Parathyroid adenoma (tissue), 2 donors: ENCODE results near the gene EXOSC10.
"Not testable (repeated sequence)": the region's sequence is repeated elsewhere in the genome, so short reads cannot be mapped to it uniquely, and the experiment has no call there.

Experiments
- H2AFZ ChIP-seq: fragments of 300-600 bp; sonication (generic); one replicate; pipeline ENCODE4 v1.7.0; 2017; ENCODE audit warnings: antibody characterized with exemption, mild to moderate bottlenecking
- H3K27ac ChIP-seq: fragments of 300-600 bp; sonication (generic); one replicate; pipeline ENCODE4 v1.7.0; 2017
- H3K27me3 ChIP-seq: fragments of 300-600 bp; sonication (generic); one replicate; pipeline ENCODE4 v1.7.0; 2017; ENCODE audit warnings: low read length; ENCODE audit not compliant: control insufficient read depth, insufficient read depth
- H3K36me3 ChIP-seq: fragments of 300-600 bp; sonication (generic); one replicate; pipeline ENCODE4 v1.7.0; 2017; ENCODE audit warnings: low read length; ENCODE audit not compliant: control insufficient read depth, insufficient read depth
- H3K4me1 ChIP-seq: fragments of 300-600 bp; sonication (generic); one replicate; pipeline ENCODE4 v1.7.0; 2017; ENCODE audit warnings: control low read depth
- H3K4me2 ChIP-seq: fragments of 300-600 bp; sonication (generic); one replicate; pipeline ENCODE4 v1.7.0; 2017; ENCODE audit warnings: low read length
- H3K4me3 ChIP-seq: fragments of 300-600 bp; sonication (generic); one replicate; pipeline ENCODE4 v1.7.0; 2017; ENCODE audit warnings: low read depth, low read length
- H3K79me2 ChIP-seq: fragments of 300-600 bp; sonication (generic); one replicate; pipeline ENCODE4 v1.7.0; 2017; ENCODE audit warnings: control low read depth
- H3K9ac ChIP-seq: fragments of 300-600 bp; sonication (generic); one replicate; pipeline ENCODE4 v1.7.0; 2017; ENCODE audit warnings: mild to moderate bottlenecking
- H3K9me3 ChIP-seq: fragments of 300-600 bp; sonication (generic); one replicate; pipeline ENCODE4 v1.7.0; 2017; ENCODE audit warnings: low read length; ENCODE audit not compliant: control insufficient read depth
- TF ChIP-seq, protein P1 (sequence below): fragments of 300-600 bp; sonication (generic); IDR thresholded peaks from one replicate; pipeline ENCODE4 v1.7.0; 2017; ENCODE audit warnings: antibody characterized with exemption, mild to moderate bottlenecking
- donor health status: primary hyperparathyroidism.

Gene EXOSC10

DNA sequence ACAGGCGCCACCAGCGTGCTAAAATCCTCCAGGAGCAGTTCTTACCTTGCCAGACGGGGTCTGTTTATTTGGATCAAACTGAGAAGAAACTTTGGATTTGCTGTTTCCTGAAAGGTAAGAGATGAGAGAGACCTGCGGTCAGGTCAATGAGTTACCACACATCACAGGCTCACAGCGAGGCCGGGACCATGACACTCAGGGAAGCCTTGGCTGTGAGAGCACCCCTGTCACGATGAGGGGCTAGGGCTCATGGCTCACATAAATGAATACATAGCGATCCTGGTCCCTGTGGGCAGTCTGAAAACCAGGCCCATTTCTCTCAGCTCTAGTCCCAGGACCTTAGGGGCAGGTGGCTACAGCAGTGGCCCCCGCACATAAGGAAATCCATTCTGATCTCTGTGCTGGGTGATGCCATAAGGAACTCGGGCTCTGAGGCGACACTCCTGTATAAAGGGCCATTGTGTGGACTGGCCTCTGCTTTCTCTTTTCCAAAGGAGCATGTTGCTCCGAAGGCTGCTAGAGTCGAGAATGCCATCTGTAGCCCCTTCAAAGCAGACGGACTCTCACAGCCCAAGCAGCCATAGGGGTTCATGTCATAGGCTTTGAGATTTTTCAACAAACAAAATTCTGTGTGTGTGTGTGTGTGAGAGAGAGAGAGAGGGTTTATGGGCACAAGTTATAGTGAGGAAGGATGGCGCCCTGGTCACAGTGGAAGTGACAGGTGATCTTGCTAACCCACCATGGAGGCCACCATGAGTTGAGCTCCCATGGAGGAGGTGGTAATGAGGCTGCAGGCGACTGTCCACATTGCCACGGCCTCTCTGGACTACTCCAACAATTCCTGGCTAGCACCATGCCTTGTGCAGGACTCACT lies 30.8 kb downstream of the EXOSC10 start:
- Histone ChIP-seq H3K9ac (no peak overlapping the region), H3K27me3 (no peaks in the 10 kb centered on the region), H3K27ac (no peak overlapping the region), H2AFZ (no peak overlapping the region), H3K36me3 (no peaks in the 10 kb centered on the region), H3K4me3 (no peak overlapping the region), H3K4me1 (no peaks in the 10 kb centered on the region), H3K9me3 (no peaks in the 10 kb centered on the region), H3K79me2 (no peaks in the 10 kb centered on the region), H3K4me2 (no peak overlapping the region)
- TF ChIP-seq, protein P1, sequence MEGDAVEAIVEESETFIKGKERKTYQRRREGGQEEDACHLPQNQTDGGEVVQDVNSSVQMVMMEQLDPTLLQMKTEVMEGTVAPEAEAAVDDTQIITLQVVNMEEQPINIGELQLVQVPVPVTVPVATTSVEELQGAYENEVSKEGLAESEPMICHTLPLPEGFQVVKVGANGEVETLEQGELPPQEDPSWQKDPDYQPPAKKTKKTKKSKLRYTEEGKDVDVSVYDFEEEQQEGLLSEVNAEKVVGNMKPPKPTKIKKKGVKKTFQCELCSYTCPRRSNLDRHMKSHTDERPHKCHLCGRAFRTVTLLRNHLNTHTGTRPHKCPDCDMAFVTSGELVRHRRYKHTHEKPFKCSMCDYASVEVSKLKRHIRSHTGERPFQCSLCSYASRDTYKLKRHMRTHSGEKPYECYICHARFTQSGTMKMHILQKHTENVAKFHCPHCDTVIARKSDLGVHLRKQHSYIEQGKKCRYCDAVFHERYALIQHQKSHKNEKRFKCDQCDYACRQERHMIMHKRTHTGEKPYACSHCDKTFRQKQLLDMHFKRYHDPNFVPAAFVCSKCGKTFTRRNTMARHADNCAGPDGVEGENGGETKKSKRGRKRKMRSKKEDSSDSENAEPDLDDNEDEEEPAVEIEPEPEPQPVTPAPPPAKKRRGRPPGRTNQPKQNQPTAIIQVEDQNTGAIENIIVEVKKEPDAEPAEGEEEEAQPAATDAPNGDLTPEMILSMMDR: no peak

DNA sequence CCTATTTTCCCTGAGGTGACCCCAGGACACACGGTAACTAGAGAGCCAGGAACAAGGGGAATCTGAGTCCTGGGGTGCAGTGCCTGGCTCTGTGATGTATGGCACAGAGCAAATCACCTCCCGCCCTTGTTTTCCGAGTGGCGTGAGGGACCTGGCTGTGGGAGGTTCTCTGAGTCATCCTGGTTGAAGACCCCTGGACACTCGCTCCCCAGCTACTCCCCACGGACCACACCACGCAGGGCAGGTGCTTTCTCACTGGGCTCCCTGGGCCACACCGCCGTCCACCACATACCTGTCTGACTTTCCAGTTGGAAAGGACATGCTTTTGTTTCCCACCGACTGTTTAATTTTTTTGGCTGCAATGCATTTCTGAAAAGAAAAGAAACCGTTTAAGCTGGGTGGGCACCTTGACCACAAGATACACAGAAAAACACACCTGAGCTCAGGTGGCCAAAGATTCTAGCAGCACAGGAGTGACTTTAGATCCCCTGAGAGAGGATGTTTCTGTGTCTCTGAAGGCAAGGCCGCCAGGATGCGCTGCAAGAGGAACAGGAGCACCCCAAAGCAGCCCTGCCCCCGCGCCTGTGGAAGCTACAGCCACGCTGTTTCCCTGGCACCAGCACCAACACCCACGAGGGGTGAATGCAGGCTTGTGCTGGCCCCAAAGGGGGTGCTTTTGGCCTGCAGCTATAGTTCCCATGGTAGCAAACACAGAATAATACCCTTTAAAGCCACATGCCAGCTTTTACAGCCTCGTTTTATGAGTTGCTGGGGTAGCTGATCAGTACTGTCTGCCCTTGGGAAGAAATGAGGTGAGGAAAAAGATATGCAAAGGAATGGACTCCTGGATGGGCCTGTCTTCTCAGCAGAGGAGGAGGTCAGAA lies 31.7 kb downstream of the EXOSC10 start:
- no peak overlapping the region for H3K27ac ChIP-seq

DNA sequence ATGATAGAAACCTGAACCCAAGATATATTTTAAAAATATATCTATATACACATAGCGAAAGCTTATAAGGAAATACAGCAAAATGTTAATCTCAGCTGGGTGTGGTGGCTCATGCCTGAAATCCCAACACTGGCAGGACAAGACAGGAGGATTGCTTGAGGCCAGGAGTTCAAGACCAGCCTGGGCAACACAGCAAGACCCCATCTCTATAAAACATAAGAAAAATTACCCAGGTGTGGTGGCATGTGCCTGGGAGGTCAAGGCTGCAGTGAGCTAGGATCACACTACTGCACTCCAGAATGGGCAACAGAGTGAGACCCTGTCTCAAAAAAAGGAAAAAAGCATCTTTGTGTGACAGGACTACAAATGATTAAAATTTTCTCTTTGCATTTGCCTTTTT lies 33.9 kb downstream of the EXOSC10 start:
- no peaks in the 10 kb centered on the region for H3K79me2 ChIP-seq
- no peak overlapping the region for H3K9ac ChIP-seq
- no peak overlapping the region for H3K27ac ChIP-seq
- no peaks in the 10 kb centered on the region for H3K9me3 ChIP-seq
- TF ChIP-seq, protein P1: no peak
- H3K4me3 ChIP-seq: no peak overlapping the region
- H3K36me3 ChIP-seq: no peaks in the 10 kb centered on the region
- H3K27me3 ChIP-seq: no peaks in the 10 kb centered on the region
- no peak overlapping the region for H2AFZ ChIP-seq
- H3K4me2 ChIP-seq: no peak overlapping the region
- H3K4me1 ChIP-seq: no peaks in the 10 kb centered on the region

More for the DNA sequence above, 31.7 kb downstream of the EXOSC10 start:
- H3K4me3 ChIP-seq: no peak overlapping the region
- H3K4me2 ChIP-seq: no peak overlapping the region
- H3K79me2 ChIP-seq: no peaks in the 10 kb centered on the region
- no peak overlapping the region for H2AFZ ChIP-seq
- H3K36me3 ChIP-seq: no peaks in the 10 kb centered on the region
- H3K9me3 ChIP-seq: no peaks in the 10 kb centered on the region
- TF ChIP-seq, protein P1: no peak
- no peaks in the 10 kb centered on the region for H3K4me1 ChIP-seq
- H3K9ac ChIP-seq: no peak overlapping the region
- no peaks in the 10 kb centered on the region for H3K27me3 ChIP-seq

DNA sequence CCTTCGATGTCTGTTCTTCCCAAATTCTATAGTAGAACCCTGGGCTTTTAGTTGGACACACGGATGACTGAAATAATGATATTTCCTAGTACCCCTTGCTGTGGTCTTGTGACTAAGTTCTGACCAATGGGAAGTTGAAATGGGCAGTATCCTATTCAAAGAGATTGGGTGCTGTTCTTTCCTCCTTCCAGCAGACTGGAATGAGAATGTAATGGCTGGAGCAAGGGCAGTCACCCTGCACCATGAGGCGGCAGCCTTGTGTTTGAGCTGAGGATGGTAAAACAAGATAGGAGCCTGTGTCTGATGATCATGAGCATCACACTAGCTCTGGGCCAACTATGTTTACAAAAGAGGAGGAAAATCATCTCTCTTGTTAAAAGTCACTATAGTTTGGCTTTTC lies 34.7 kb downstream of the EXOSC10 start:
- no peaks in the 10 kb centered on the region for H3K9me3 ChIP-seq
- no peaks in the 10 kb centered on the region for H3K27me3 ChIP-seq
- no peak overlapping the region for H3K27ac ChIP-seq
- H2AFZ ChIP-seq: no peak overlapping the region
- H3K4me3 ChIP-seq: no peak overlapping the region
- no peaks in the 10 kb centered on the region for H3K79me2 ChIP-seq
- TF ChIP-seq, protein P1: no peak
- H3K4me1 ChIP-seq: no peaks in the 10 kb centered on the region
- H3K36me3 ChIP-seq: no peaks in the 10 kb centered on the region
- no peak overlapping the region for H3K4me2 ChIP-seq
- no peak overlapping the region for H3K9ac ChIP-seq

DNA sequence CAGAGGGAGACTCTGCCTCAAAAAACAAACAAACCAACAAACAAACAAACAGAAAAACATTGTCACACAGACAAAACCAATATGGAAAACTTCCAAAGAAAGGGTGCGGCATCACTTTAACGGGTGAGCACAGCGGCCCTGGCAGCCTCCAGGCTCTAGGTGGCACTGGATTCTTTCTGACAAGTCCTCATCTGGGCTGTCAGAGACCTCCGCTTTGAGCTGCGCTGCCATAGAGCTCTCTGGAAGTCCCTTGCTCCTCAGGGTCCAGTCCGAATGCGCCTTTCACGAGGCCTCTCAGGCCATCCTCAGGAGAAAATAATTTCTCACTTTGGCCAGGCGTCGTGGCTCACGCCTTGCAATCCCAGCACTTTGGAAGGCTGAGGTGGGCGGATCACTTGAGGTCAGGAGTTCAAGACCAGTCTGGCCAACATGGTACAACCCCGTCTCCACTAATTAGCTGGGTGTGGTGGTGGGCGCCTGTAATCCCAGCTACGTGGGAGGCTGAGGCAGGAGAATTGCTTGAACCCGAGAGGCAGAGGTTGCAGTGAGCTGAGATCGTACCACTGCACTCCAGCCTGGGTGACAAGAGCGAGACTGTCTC lies 35.6 kb downstream of the EXOSC10 start:
- not testable (repeated sequence) for H3K4me2 ChIP-seq, H3K36me3 ChIP-seq, H3K4me1 ChIP-seq, H3K27me3 ChIP-seq, H3K9me3 ChIP-seq, H3K9ac ChIP-seq, H3K79me2 ChIP-seq, H3K27ac ChIP-seq, H2AFZ ChIP-seq, H3K4me3 ChIP-seq
